Astrocyte (in vitro differentiated cells and primary cell): Measurements from ENCODE around the gene ZP3. TPM values are rescaled to one million over a fixed set of nuclear protein-coding genes. Genes with fewer than 3 reads are reported as not detected.
A peak's percentile ranks its signal among the peaks of the same experiment; 100 is the strongest.

Experiments
- DNase-seq: peaks from one replicate; pipeline ENCODE4 v3.0.0-alpha.2; 2010; ENCODE audit warnings: low read depth
- FAIRE-seq: peaks from 2 replicates; lab custom pipeline; 2011; peaks lifted over from hg19 to GRCh38; lab: Jason Lieb, UNC
- H2AFZ ChIP-seq: 2 replicates; pipeline ENCODE4 v1.6.0; 2012; ENCODE audit warnings: low read depth, low read length, inconsistent platforms
- H3K27ac ChIP-seq: 2 replicates; pipeline ENCODE4 v1.5.1; 2011; ENCODE audit warnings: low read depth, low read length, inconsistent platforms
- H3K27me3 ChIP-seq: 2 replicates; pipeline ENCODE4 v1.6.0; 2011; ENCODE audit warnings: low read length, inconsistent platforms; ENCODE audit not compliant: insufficient read depth
- H3K36me3 ChIP-seq: 2 replicates; pipeline ENCODE4 v1.5.1; 2011; ENCODE audit warnings: low read length, inconsistent platforms; ENCODE audit not compliant: insufficient read depth
- H3K4me1 ChIP-seq: 2 replicates; pipeline ENCODE4 v1.5.1; 2011; ENCODE audit warnings: low read length, inconsistent platforms; ENCODE audit not compliant: insufficient read depth
- H3K4me2 ChIP-seq: 2 replicates; pipeline ENCODE4 v1.6.0; 2012; ENCODE audit warnings: low read length, inconsistent platforms
- H3K4me3 ChIP-seq: 2 replicates; pipeline ENCODE4 v1.5.1; 2011; ENCODE audit warnings: low read depth, mild to moderate bottlenecking, low read length, inconsistent platforms; ENCODE audit not compliant: insufficient read depth
- H3K79me2 ChIP-seq: 2 replicates; pipeline ENCODE4 v1.6.0; 2012; ENCODE audit warnings: mild to moderate bottlenecking, low read length, inconsistent platforms; ENCODE audit not compliant: insufficient read depth
- H3K9ac ChIP-seq: 2 replicates; pipeline ENCODE4 v1.6.0; 2012; ENCODE audit warnings: mild to moderate bottlenecking, low read length, inconsistent platforms
- H3K9me3 ChIP-seq: 2 replicates; pipeline ENCODE4 v1.5.1; 2012; ENCODE audit warnings: low read depth, mild to moderate bottlenecking, low read length, inconsistent platforms; ENCODE audit not compliant: insufficient read depth
- H4K20me1 ChIP-seq: 2 replicates; pipeline ENCODE4 v1.6.0; 2012; ENCODE audit warnings: low read length, inconsistent platforms; ENCODE audit not compliant: insufficient read depth
- H3K27ac Mint-ChIP-seq: one replicate; pipeline ENCODE4 v1.8.0; 2021; ENCODE audit warnings: mild to moderate bottlenecking, mixed read lengths; ENCODE audit not compliant: unreplicated experiment
- H3K27me3 Mint-ChIP-seq: one replicate; pipeline ENCODE4 v1.8.0; 2021; ENCODE audit warnings: low read depth, mixed read lengths; ENCODE audit not compliant: unreplicated experiment
- H3K36me3 Mint-ChIP-seq: one replicate; pipeline ENCODE4 v1.8.0; 2021; ENCODE audit warnings: low read depth, mixed read lengths; ENCODE audit not compliant: unreplicated experiment
- H3K4me1 Mint-ChIP-seq: one replicate; pipeline ENCODE4 v1.8.0; 2021; ENCODE audit warnings: low read depth, mixed read lengths; ENCODE audit not compliant: unreplicated experiment
- H3K4me3 Mint-ChIP-seq: one replicate; pipeline ENCODE4 v1.8.0; 2021; ENCODE audit warnings: mild to moderate bottlenecking, moderate library complexity, mixed read lengths; ENCODE audit not compliant: unreplicated experiment
- H3K9me3 Mint-ChIP-seq: one replicate; pipeline ENCODE4 v1.8.0; 2021; ENCODE audit warnings: mild to moderate bottlenecking, mixed read lengths; ENCODE audit not compliant: unreplicated experiment
- CTCF ChIP-seq: IDR thresholded peaks from 2 replicates; pipeline ENCODE4 v1.5.1; 2011; ENCODE audit warnings: low read depth, mild to moderate bottlenecking, inconsistent platforms, low read length, moderate library complexity; ENCODE audit not compliant: insufficient read depth
- EZH2 ChIP-seq: IDR thresholded peaks from 2 replicates; pipeline ENCODE4 v1.6.1; 2012; ENCODE audit warnings: mild to moderate bottlenecking, low read length, inconsistent platforms; ENCODE audit not compliant: insufficient read depth
- total RNA-seq: library from RNA; stranded (reverse); gene quantifications from 2 replicates; pipeline ENCODE4 v1.2.1, GENCODE V29; 2021

The ZP3 gene
- total RNA-seq, 1 donor from 2014 or later: 2.6 TPM

GRCh38 chr7:76392531-76393115 lies 32.1 kb upstream of the ZP3 start:
- Mint-ChIP-seq H3K4me3 (peak overlapping the region; percentile 76), H3K36me3 (peaks cover 2% of the 10 kb centered on the region), H3K27me3 (peaks cover 3% of the 10 kb centered on the region), H3K4me1 (peaks cover 8% of the 10 kb centered on the region), H3K27ac (peak overlapping the region; percentile 94), H3K9me3 (no peaks in the 10 kb centered on the region)
- H2AFZ ChIP-seq: peak overlapping the region; percentile 99
- peak overlapping the region; percentile 73 for H3K4me3 ChIP-seq
- H4K20me1 ChIP-seq: no peaks in the 10 kb centered on the region
- H3K9me3 ChIP-seq: no peaks in the 10 kb centered on the region
- no peak for FAIRE-seq
- no peak for TF ChIP-seq CTCF
- TF ChIP-seq EZH2: no peak
- DNase-seq: no peak
- no peaks in the 10 kb centered on the region for H3K27me3 ChIP-seq
- peak overlapping the region; percentile 10 for H3K27ac ChIP-seq
- peak overlapping the region; percentile 85 for H3K9ac ChIP-seq
- H3K4me2 ChIP-seq: peak overlapping the region; percentile 99
- H3K4me1 ChIP-seq: peaks cover 11% of the 10 kb centered on the region
- no peaks in the 10 kb centered on the region for H3K79me2 ChIP-seq
- no peaks in the 10 kb centered on the region for H3K36me3 ChIP-seq

DNA sequence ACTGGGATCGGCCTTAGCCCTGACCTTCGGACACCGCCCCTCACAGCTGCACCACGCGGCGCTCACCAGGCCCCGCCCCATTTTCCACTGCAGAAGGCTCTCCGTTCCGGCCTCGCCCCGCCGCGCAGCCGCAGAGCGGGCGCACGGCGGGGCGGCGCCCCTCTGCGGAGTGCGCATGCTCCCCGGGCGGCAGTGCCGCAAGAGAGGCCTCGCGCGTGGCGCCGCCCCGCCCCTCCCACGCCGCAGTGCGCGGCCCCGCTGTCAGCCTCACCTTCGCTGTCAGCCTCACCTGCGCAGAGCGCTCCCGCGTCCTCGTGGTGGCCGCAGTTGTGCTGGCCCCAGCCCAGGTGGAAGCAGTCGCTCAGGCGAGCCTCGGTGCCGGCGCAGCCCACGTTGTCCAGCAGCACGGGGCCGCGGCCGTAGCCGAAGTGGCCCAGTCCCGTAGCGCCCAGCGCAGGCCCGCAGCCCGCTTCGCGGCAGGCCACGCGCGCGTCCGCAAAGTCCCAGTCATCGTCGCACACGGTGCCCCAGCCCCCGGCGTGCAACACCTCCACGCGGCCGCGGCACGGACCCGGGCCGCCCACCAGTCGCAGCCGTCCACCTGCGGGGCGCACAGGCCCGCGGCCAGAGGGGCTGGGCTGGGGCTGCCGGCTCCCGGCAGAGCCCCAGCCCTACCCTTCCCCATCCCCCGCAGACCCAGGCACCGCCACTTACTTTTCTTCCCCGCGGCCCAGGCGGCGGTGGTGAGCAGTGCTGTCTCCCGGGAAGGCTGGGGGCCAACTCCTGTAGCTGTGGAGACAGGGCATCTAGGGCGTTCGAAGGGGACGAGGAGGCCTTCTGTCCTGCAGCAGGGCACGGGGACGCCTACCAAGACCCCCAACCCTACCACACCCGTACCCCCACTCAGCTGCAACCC lies 31.4 kb upstream of the ZP3 start:
- Mint-ChIP-seq H3K4me1 (peaks cover 8% of the 10 kb centered on the region), H3K36me3 (peaks cover 2% of the 10 kb centered on the region), H3K4me3 (peak overlapping the region; percentile 76), H3K27ac (peak overlapping the region; percentile 94), H3K27me3 (peaks cover 3% of the 10 kb centered on the region), H3K9me3 (no peaks in the 10 kb centered on the region)
- Histone ChIP-seq H4K20me1 (no peaks in the 10 kb centered on the region), H3K4me1 (peaks cover 11% of the 10 kb centered on the region), H3K4me2 (peak overlapping the region; percentile 99), H3K9me3 (no peaks in the 10 kb centered on the region), H3K79me2 (no peaks in the 10 kb centered on the region), H3K27ac (peak overlapping the region; percentile 61), H3K27me3 (no peaks in the 10 kb centered on the region), H3K36me3 (no peaks in the 10 kb centered on the region), H3K9ac (peak overlapping the region; percentile 85), H2AFZ (peak overlapping the region; percentile 99), H3K4me3 (peak overlapping the region; percentile 73)
- TF ChIP-seq EZH2 (no peak), CTCF (no peak)
- DNase-seq (peak; percentile 53), FAIRE-seq (no peak)
